NB4 (cell line): ENCODE results near the gene ALG8.
"Not testable (repeated sequence)": the region's sequence is repeated elsewhere in the genome, so short reads cannot be mapped to it uniquely, and the experiment has no call there.

ENCODE experiments used
- DNase-seq: peaks from one replicate; pipeline ENCODE4 v3.0.0; 2010; ENCODE audit warnings: low read depth
- H3K4me3 ChIP-seq: one replicate; pipeline ENCODE4 v1.5.1; 2011; ENCODE audit warnings: mild to moderate bottlenecking, low read depth, low read length, moderate library complexity
- MYC ChIP-seq: IDR thresholded peaks from 2 replicates; pipeline ENCODE4 v1.6.1; 2011; ENCODE audit warnings: low read depth, low read length
- POLR2A ChIP-seq: IDR thresholded peaks from 2 replicates; pipeline ENCODE4 v1.6.1; 2011; ENCODE audit warnings: mild to moderate bottlenecking; ENCODE audit not compliant: insufficient read length; ENCODE audit errors: extremely low read depth
- TF ChIP-seq, protein P1 (sequence below): IDR thresholded peaks from 2 replicates; pipeline ENCODE4 v1.6.1; 2011; ENCODE audit warnings: low read depth, low read length
- TF ChIP-seq, protein P2 (sequence below): IDR thresholded peaks from one replicate; pipeline ENCODE4 v1.5.1; 2012; ENCODE audit warnings: low read depth, low read length

ALG8 gene

GRCh38 chr11:78060533-78060932 lies 78.9 kb downstream of the ALG8 start:
- H3K4me3 ChIP-seq = no peak overlapping the region
- DNase-seq = no peak
- TF ChIP-seq, protein P1, sequence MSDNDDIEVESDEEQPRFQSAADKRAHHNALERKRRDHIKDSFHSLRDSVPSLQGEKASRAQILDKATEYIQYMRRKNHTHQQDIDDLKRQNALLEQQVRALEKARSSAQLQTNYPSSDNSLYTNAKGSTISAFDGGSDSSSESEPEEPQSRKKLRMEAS = no peak
- no peak for TF ChIP-seq MYC
- TF ChIP-seq POLR2A = no peak
- TF ChIP-seq, protein P2, sequence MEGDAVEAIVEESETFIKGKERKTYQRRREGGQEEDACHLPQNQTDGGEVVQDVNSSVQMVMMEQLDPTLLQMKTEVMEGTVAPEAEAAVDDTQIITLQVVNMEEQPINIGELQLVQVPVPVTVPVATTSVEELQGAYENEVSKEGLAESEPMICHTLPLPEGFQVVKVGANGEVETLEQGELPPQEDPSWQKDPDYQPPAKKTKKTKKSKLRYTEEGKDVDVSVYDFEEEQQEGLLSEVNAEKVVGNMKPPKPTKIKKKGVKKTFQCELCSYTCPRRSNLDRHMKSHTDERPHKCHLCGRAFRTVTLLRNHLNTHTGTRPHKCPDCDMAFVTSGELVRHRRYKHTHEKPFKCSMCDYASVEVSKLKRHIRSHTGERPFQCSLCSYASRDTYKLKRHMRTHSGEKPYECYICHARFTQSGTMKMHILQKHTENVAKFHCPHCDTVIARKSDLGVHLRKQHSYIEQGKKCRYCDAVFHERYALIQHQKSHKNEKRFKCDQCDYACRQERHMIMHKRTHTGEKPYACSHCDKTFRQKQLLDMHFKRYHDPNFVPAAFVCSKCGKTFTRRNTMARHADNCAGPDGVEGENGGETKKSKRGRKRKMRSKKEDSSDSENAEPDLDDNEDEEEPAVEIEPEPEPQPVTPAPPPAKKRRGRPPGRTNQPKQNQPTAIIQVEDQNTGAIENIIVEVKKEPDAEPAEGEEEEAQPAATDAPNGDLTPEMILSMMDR = no peak

DNA sequence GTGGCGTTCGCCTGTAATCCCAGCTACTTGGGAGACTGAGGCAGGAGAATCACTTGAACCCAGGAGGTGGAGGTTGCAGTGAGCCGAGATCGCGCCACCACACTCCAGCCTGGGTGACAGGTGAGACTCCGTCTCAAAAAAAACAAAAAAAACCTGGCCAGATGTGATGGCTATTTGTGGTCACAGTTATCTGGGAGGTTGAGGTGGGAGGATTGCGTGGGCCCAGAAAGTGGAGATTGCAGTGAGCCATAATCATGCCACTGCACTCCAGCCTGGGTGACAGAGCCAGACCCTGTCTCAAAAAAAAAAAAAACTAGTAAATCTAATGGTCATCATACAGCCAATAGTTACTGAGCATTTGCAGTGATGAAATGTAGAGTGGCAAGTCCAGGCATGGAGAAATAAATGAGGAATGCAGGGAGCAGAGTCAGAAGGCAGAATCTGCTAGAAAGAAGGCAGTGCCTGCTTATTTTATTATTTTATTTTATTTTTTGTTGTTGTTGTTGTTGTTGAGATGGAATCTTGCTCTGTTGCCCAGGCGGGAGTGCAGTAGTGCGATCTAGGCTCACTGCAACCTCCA lies 79.6 kb downstream of the ALG8 start:
- H3K4me3 ChIP-seq, DNase-seq: not testable (repeated sequence)

DNA sequence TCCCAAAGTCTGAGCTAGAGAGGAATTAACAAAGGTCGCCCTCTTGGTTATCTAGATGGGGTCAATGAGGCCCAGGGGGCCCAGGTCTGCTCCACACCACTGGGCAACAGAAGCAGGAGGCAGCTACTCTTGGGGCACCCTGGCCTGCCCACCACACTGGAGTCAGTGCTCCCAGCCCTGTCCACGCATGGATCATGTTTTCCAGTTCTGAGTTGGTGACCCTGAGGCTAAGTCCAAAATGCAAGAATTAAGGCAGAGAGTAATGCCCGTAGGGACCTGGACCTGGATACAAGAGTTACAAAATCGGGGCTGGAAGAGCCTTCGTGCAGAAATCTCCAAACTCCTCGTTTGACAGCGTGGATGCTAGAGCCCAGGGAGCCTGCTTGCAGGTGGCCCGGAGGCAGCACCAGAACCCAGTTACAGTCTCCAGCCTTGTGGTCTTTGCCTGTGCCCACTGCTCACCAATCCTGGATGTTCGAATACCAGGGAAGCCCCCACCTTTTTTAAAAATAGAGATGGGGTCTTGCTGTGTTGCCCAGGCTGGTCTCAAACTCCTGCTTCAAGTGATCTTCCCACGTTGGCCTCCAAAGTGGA lies 81.9 kb downstream of the ALG8 start:
- no peak for DNase-seq
- no peak for TF ChIP-seq POLR2A
- H3K4me3 ChIP-seq = no peak overlapping the region

GRCh38 chr11:78056093-78056492 lies 83.3 kb downstream of the ALG8 start:
- no peak for TF ChIP-seq MYC
- TF ChIP-seq, protein P2 = no peak
- TF ChIP-seq POLR2A = no peak
- TF ChIP-seq, protein P1 = no peak
- H3K4me3 ChIP-seq = no peak overlapping the region
- DNase-seq = no peak

DNA sequence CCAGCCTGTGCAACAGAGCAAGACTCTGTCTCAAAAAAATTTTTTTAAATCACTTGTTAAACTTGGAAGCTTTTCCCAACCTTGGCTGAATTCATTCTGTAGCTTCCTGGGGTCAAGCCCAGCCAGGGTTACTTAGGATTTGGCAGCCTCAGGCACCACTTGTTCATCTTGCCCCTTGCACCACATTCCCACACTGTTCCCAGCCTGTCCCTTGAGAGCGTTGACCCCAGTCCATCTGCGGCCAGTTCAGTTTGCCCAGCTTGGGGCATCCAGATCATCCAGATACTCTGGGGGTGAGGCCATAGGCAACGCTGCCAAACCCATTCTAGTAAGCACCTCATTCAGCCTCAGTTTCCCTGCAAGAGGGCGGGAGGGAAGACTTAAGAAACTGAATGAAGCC lies 84.5 kb downstream of the ALG8 start:
- DNase-seq = no peak
- no peak for TF ChIP-seq POLR2A
- TF ChIP-seq, protein P2 = no peak
- no peak for TF ChIP-seq MYC
- TF ChIP-seq, protein P1 = no peak
- H3K4me3 ChIP-seq = no peak overlapping the region

GRCh38 chr11:78050964-78051831 lies 88.2 kb downstream of the ALG8 start:
- no peak overlapping the region for H3K4me3 ChIP-seq
- TF ChIP-seq, protein P1 = no peak
- TF ChIP-seq POLR2A (no peak), MYC (no peak)
- TF ChIP-seq, protein P2 = no peak
- DNase-seq = peak; percentile 45
